ENCODE measurements around the gene ADH6. TPM values are rescaled to one million over a fixed set of nuclear protein-coding genes. Genes with fewer than 3 reads are reported as not detected.
"Not testable (repeated sequence)": the region's sequence is repeated elsewhere in the genome, so short reads cannot be mapped to it uniquely, and the experiment has no call there.

Gene ADH6
- total RNA-seq, 5 donors from 2014 or later (not counting 1 experiment from before 2014, with no cell fraction given): 0.13 to 0.20 (median 0.16) TPM; not detected in 2

DNA sequence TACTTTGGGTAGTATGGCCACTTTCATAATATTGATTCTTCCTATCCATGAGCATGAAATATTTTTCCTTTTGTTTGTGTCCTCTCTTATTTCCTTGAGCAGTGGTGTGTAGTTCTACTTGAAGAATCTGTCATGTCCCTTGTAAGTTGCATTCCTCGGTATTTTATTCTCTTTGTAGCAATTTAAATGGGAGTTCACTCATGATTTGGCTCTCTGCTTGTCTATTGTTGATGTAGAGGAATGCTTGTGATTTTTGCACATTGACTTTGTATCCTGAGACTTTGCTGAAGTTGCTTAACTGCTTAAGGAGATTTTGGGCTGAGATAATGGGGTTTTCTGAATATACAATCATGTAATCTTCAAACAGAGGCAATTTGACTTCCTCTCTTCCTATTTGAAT is 9.7 kb upstream of the ADH6 start:
- H3K36me3 ChIP-seq (ENCODE audit: control insufficient read depth in 2 of 2, extremely low read depth in 1 of 2, insufficient read depth in 1 of 2, low read length in 1 of 2); H3K36me3 Mint-ChIP-seq; H3K9me3 ChIP-seq; POLR2A ChIA-PET; DNase-seq; ATAC-seq (replicated peaks in 1 of 4); H3K27ac ChIP-seq (ENCODE audit: low read length); H3K27me3 Mint-ChIP-seq; H3K4me3 Mint-ChIP-seq; CTCF ChIA-PET; H3K27me3 ChIP-seq (replicated peaks in 1 of 2; ENCODE audit: control insufficient read depth in 2 of 2, extremely low read depth in 1 of 2, insufficient read depth in 2 of 2, low read length in 1 of 2); H3K27ac Mint-ChIP-seq; H3K4me1 ChIP-seq (ENCODE audit: control insufficient read depth in 1 of 2, extremely low read depth in 1 of 2, insufficient read depth in 2 of 2, low read length in 2 of 2); H3K4me3 ChIP-seq (ENCODE audit: control insufficient read depth in 1 of 2, extremely low read depth in 1 of 2, low read length in 1 of 2); H3K4me1 Mint-ChIP-seq: not testable (repeated sequence)
- H3K9me3 Mint-ChIP-seq: peaks cover 10 to 25% (median 23%) of the 10 kb centered on the region in 3 donors
- no CpG with 5 or more reads among the region's 1 CpG for WGBS (ENCODE audit: insufficient coverage)

DNA sequence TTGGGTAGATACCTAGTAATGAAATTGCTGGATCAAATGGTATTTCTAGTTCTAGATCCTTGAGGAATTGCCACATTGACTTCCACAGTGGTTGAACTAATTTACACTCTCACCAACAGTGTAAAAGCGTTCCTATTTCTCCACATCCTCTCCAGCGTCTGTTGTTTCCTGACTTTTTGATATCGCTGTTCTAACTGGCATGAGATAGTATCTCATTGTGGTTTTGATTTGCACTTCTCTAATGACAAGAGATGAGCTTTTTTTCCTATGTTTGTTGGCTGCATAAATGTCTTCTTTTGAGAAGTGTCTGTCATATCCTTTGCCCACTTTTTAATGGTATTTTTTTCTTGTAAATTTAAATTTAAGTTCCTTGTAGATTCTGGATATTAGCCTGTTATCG is 8.6 kb upstream of the ADH6 start:
- POLR2A ChIA-PET; H3K36me3 Mint-ChIP-seq; H3K27me3 ChIP-seq (replicated peaks in 1 of 2; ENCODE audit: control insufficient read depth in 2 of 2, extremely low read depth in 1 of 2, insufficient read depth in 2 of 2, low read length in 1 of 2); H3K9me3 ChIP-seq; H3K27me3 Mint-ChIP-seq; H3K4me3 Mint-ChIP-seq; H3K27ac ChIP-seq (ENCODE audit: low read length); H3K27ac Mint-ChIP-seq; H3K4me1 ChIP-seq (ENCODE audit: control insufficient read depth in 1 of 2, extremely low read depth in 1 of 2, insufficient read depth in 2 of 2, low read length in 2 of 2); H3K4me1 Mint-ChIP-seq; H3K36me3 ChIP-seq (ENCODE audit: control insufficient read depth in 2 of 2, extremely low read depth in 1 of 2, insufficient read depth in 1 of 2, low read length in 1 of 2); DNase-seq; CTCF ChIA-PET; ATAC-seq (replicated peaks in 1 of 4); H3K4me3 ChIP-seq (ENCODE audit: control insufficient read depth in 1 of 2, extremely low read depth in 1 of 2, low read length in 1 of 2): not testable (repeated sequence)
- no CpG with 5 or more reads among the region's 4 CpGs for WGBS (ENCODE audit: insufficient coverage)
- H3K9me3 Mint-ChIP-seq: peaks cover 10 to 25% (median 23%) of the 10 kb centered on the region in 3 donors

- Histone ChIP-seq H3K27ac (ENCODE audit: low read length) (no peak overlapping the region), H3K36me3 (ENCODE audit: control insufficient read depth in 2 of 2, extremely low read depth in 1 of 2, insufficient read depth in 1 of 2, low read length in 1 of 2) (no peaks in the 10 kb centered on the region), H3K4me3 (ENCODE audit: control insufficient read depth in 1 of 2, extremely low read depth in 1 of 2, low read length in 1 of 2) (no peak overlapping the region), H3K9me3 (no peaks in the 10 kb centered on the region), H3K27me3 (replicated peaks in 1 of 2; ENCODE audit: control insufficient read depth in 2 of 2, extremely low read depth in 1 of 2, insufficient read depth in 2 of 2, low read length in 1 of 2) (no peaks in the 10 kb centered on the region), H3K4me1 (ENCODE audit: control insufficient read depth in 1 of 2, extremely low read depth in 1 of 2, insufficient read depth in 2 of 2, low read length in 2 of 2) (no peaks in the 10 kb centered on the region)
- no CpG with 5 or more reads among the region's 1 CpG for WGBS (ENCODE audit: insufficient coverage)
- Mint-ChIP-seq H3K27ac (no peak overlapping the region), H3K9me3 (peaks cover 5 to 7% (median 5%) of the 10 kb centered on the region in 3 donors), H3K36me3 (no peaks in the 10 kb centered on the region), H3K4me3 (no peak overlapping the region), H3K27me3 (peaks cover 0 to 3% of the 10 kb centered on the region in 2 donors), H3K4me1 (no peaks in the 10 kb centered on the region)
- ATAC-seq (replicated peaks in 1 of 4) (no peak), DNase-seq (no peak)
- POLR2A ChIA-PET: no interaction called here
- CTCF ChIA-PET: no interaction called here
Observed at GRCh38 chr4:99221980-99222379, 2.9 kb upstream of the ADH6 start.

GRCh38 chr4:99219479-99219878 is 433 bp upstream of the ADH6 start:
- H3K9me3 Mint-ChIP-seq: peaks cover 2 to 7% (median 5%) of the 10 kb centered on the region in 3 donors
- CTCF ChIA-PET: no interaction called here
- Histone ChIP-seq H3K9me3 (no peaks in the 10 kb centered on the region), H3K27ac (ENCODE audit: low read length) (no peak overlapping the region), H3K27me3 (replicated peaks in 1 of 2; ENCODE audit: control insufficient read depth in 2 of 2, extremely low read depth in 1 of 2, insufficient read depth in 2 of 2, low read length in 1 of 2) (no peaks in the 10 kb centered on the region), H3K36me3 (ENCODE audit: control insufficient read depth in 2 of 2, extremely low read depth in 1 of 2, insufficient read depth in 1 of 2, low read length in 1 of 2) (no peaks in the 10 kb centered on the region), H3K4me3 (ENCODE audit: control insufficient read depth in 1 of 2, extremely low read depth in 1 of 2, low read length in 1 of 2) (no peak overlapping the region), H3K4me1 (ENCODE audit: control insufficient read depth in 1 of 2, extremely low read depth in 1 of 2, insufficient read depth in 2 of 2, low read length in 2 of 2) (no peaks in the 10 kb centered on the region)
- no peak overlapping the region for H3K27ac Mint-ChIP-seq
- POLR2A ChIA-PET: no interaction called here
- no peak overlapping the region for H3K4me3 Mint-ChIP-seq
- no peaks in the 10 kb centered on the region for H3K4me1 Mint-ChIP-seq
- WGBS (ENCODE audit: insufficient coverage): no CpG with 5 or more reads among the region's 1 CpG
- ATAC-seq (replicated peaks in 1 of 4) (no peak), DNase-seq (no peak)
- peaks cover 3% of the 10 kb centered on the region in 2 donors for H3K27me3 Mint-ChIP-seq
- H3K36me3 Mint-ChIP-seq: no peaks in the 10 kb centered on the region

DNA sequence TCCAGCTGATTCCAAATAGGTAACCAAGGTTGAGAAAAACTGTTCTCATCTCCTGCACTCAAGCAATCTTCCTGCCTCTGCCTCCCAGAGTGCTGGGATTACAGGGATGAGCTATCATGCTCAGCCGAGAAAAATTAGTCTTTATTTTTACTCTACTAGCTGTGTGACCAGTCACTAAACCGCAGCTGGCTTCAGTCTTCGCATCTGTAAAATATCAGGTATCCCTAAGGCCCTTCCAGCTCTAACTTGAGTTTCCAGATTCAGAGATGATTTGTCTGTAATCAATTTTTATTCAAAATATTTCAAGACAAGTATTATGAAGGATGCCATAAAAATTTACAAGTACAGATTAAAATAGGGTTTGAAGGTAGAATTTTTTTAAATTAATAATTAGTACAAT is 3.5 kb downstream of the ADH6 start:
- ChIA-PET CTCF (interaction anchor here in 1 of 2 donors (0.6 kb wide), 1 partner anchor 64 kb away, joined by 3 read pairs; no protein-coding TSS in a partner anchor), POLR2A (interaction anchor here in 1 of 2 donors (0.6 kb wide), 2 partner anchors 349 to 1021 kb away, joined by 3 to 6 read pairs; no protein-coding TSS in a partner anchor)
- Mint-ChIP-seq H3K36me3 (no peaks in the 10 kb centered on the region), H3K27ac (no peak overlapping the region), H3K9me3 (peaks cover 2 to 5% (median 3%) of the 10 kb centered on the region in 3 donors), H3K4me1 (no peaks in the 10 kb centered on the region), H3K4me3 (no peak overlapping the region), H3K27me3 (peaks cover 3% of the 10 kb centered on the region in 2 donors)
- no peaks in the 10 kb centered on the region for H3K4me1 ChIP-seq (ENCODE audit: control insufficient read depth in 1 of 2, extremely low read depth in 1 of 2, insufficient read depth in 2 of 2, low read length in 2 of 2)
- H3K27ac ChIP-seq (ENCODE audit: low read length): no peak overlapping the region
- H3K9me3 ChIP-seq: no peaks in the 10 kb centered on the region
- no peak for DNase-seq
- no peaks in the 10 kb centered on the region for H3K36me3 ChIP-seq (ENCODE audit: control insufficient read depth in 2 of 2, extremely low read depth in 1 of 2, insufficient read depth in 1 of 2, low read length in 1 of 2)
- no peak for ATAC-seq (replicated peaks in 1 of 4)
- H3K4me3 ChIP-seq (ENCODE audit: control insufficient read depth in 1 of 2, extremely low read depth in 1 of 2, low read length in 1 of 2): no peak overlapping the region
- H3K27me3 ChIP-seq (replicated peaks in 1 of 2; ENCODE audit: control insufficient read depth in 2 of 2, extremely low read depth in 1 of 2, insufficient read depth in 2 of 2, low read length in 1 of 2): no peaks in the 10 kb centered on the region
- 71% methylated on average over 1 of the region's 3 CpGs for WGBS (ENCODE audit: insufficient coverage)

GRCh38 chr4:99210789-99211188 is 8.3 kb downstream of the ADH6 start:
- Mint-ChIP-seq H3K27me3 (peaks cover 3 to 6% of the 10 kb centered on the region in 2 donors), H3K4me1 (no peaks in the 10 kb centered on the region), H3K4me3 (no peak overlapping the region), H3K9me3 (no peaks in the 10 kb centered on the region), H3K36me3 (no peaks in the 10 kb centered on the region), H3K27ac (no peak overlapping the region)
- Histone ChIP-seq H3K27ac (ENCODE audit: low read length) (no peak overlapping the region), H3K27me3 (replicated peaks in 1 of 2; ENCODE audit: control insufficient read depth in 2 of 2, extremely low read depth in 1 of 2, insufficient read depth in 2 of 2, low read length in 1 of 2) (no peaks in the 10 kb centered on the region), H3K4me1 (ENCODE audit: control insufficient read depth in 1 of 2, extremely low read depth in 1 of 2, insufficient read depth in 2 of 2, low read length in 2 of 2) (no peaks in the 10 kb centered on the region), H3K4me3 (ENCODE audit: control insufficient read depth in 1 of 2, extremely low read depth in 1 of 2, low read length in 1 of 2) (no peak overlapping the region), H3K36me3 (ENCODE audit: control insufficient read depth in 2 of 2, extremely low read depth in 1 of 2, insufficient read depth in 1 of 2, low read length in 1 of 2) (no peaks in the 10 kb centered on the region), H3K9me3 (no peaks in the 10 kb centered on the region)
- ATAC-seq (replicated peaks in 1 of 4): no peak
- ChIA-PET POLR2A (interaction anchor here in 1 of 2 donors (0.6 kb wide), 2 partner anchors 252 to 1084 kb away, joined by 3 read pairs; no protein-coding TSS in a partner anchor), CTCF (no interaction called here)
- no peak for DNase-seq

DNA sequence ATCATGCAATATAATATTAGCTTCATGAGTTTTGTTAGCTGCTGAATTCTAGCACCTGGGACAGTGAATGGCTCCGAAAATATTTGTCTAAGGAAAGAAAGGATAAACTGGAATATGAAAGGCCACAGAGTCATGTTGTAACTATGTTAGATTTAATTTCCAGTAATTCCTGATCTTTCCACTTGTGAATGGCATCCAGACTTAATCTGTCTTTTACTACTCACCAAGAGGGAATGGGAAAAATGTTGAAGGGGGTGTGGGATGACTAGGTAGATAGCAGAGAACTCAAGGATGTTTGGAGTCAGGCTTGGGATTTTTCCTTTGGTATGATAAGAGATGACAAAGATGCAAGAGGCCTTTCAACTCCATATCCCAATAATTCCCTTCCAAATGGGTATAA is 9.4 kb downstream of the ADH6 start:
- H3K4me3 ChIP-seq (ENCODE audit: control insufficient read depth in 1 of 2, extremely low read depth in 1 of 2, low read length in 1 of 2): no peak overlapping the region
- WGBS (ENCODE audit: insufficient coverage): no CpG with 5 or more reads among the region's 1 CpG
- no peaks in the 10 kb centered on the region for H3K4me1 ChIP-seq (ENCODE audit: control insufficient read depth in 1 of 2, extremely low read depth in 1 of 2, insufficient read depth in 2 of 2, low read length in 2 of 2)
- no peaks in the 10 kb centered on the region for H3K9me3 Mint-ChIP-seq
- H3K27me3 ChIP-seq (replicated peaks in 1 of 2; ENCODE audit: control insufficient read depth in 2 of 2, extremely low read depth in 1 of 2, insufficient read depth in 2 of 2, low read length in 1 of 2): no peaks in the 10 kb centered on the region
- CTCF ChIA-PET: no interaction called here
- ATAC-seq (replicated peaks in 1 of 4) (no peak), DNase-seq (no peak)
- H3K27ac ChIP-seq (ENCODE audit: low read length): no peak overlapping the region
- no peaks in the 10 kb centered on the region for H3K9me3 ChIP-seq
- H3K4me3 Mint-ChIP-seq: no peak overlapping the region
- no peak overlapping the region for H3K27ac Mint-ChIP-seq
- H3K36me3 ChIP-seq (ENCODE audit: control insufficient read depth in 2 of 2, extremely low read depth in 1 of 2, insufficient read depth in 1 of 2, low read length in 1 of 2): no peaks in the 10 kb centered on the region
- H3K4me1 Mint-ChIP-seq: no peaks in the 10 kb centered on the region
- peaks cover 3% of the 10 kb centered on the region in 2 donors for H3K27me3 Mint-ChIP-seq
- POLR2A ChIA-PET: no interaction called here
- H3K36me3 Mint-ChIP-seq: no peaks in the 10 kb centered on the region

All from T-cell (primary cell).